Liver (tissue), 9 donors: Measurements from ENCODE around the gene GREB1. TPM values are rescaled to one million over a fixed set of nuclear protein-coding genes. Genes with fewer than 3 reads are reported as not detected.

Experiments used
- DNase-seq: peaks from one replicate; pipeline ENCODE4 v3.0.0-alpha.2; 2017; ENCODE audit warnings: low spot score
- H3K27ac ChIP-seq, 2 donors: one replicate each; pipeline ENCODE4 v1.7.0; 2013; ENCODE audit warnings: inconsistent platforms in 2 of 2, low read length in 2 of 2, control low read depth in 1 of 2, low read depth in 1 of 2, mild to moderate bottlenecking in 1 of 2
- H3K27me3 ChIP-seq, 4 donors: one replicate each; pipeline versions ENCODE4 v1.6.1 to v1.7.0; 2013; ENCODE audit warnings: low read length in 3 of 4, inconsistent platforms in 1 of 4, mild to moderate bottlenecking in 1 of 4, moderate library complexity in 1 of 4; ENCODE audit not compliant: control insufficient read depth in 4 of 4, insufficient read depth in 4 of 4
- H3K36me3 ChIP-seq, 4 donors: one replicate each; pipeline versions ENCODE4 v1.6.1 to v1.7.0; 2013; ENCODE audit warnings: low read length in 3 of 4, mild to moderate bottlenecking in 3 of 4, low read depth in 1 of 4, moderate library complexity in 1 of 4; ENCODE audit not compliant: control insufficient read depth in 4 of 4, insufficient read depth in 3 of 4
- H3K4me1 ChIP-seq, 4 donors: one replicate each; pipeline versions ENCODE4 v1.6.1 to v1.7.0; 2013; ENCODE audit warnings: low read length in 3 of 4, mild to moderate bottlenecking in 3 of 4, moderate library complexity in 1 of 4; ENCODE audit not compliant: control insufficient read depth in 4 of 4, insufficient read depth in 4 of 4
- H3K4me3 ChIP-seq, 3 donors: one replicate each; pipeline versions ENCODE4 v1.6.1 to v1.7.0; 2013; ENCODE audit warnings: low read length in 3 of 3, control low read depth in 1 of 3, low read depth in 1 of 3, mild to moderate bottlenecking in 1 of 3
- H3K9ac ChIP-seq, 2 donors: one replicate each; pipeline ENCODE4 v1.7.0; 2013; ENCODE audit warnings: low read length in 2 of 2, mild to moderate bottlenecking in 2 of 2, moderate library complexity in 2 of 2, control low read depth in 1 of 2, low read depth in 1 of 2
- H3K9me3 ChIP-seq, 4 donors: one replicate each; pipeline versions ENCODE4 v1.6.1 to v1.7.0; 2013; ENCODE audit warnings: low read length in 3 of 4; ENCODE audit not compliant: control insufficient read depth in 4 of 4
- EGR1 ChIP-seq, 2 donors: IDR thresholded peaks; 2 replicates each; pipeline ENCODE4 v1.6.1; 2016 to 2018; ENCODE audit warnings: antibody characterized with exemption in 2 of 2, low read depth in 2 of 2
- FOXA2 ChIP-seq: IDR thresholded peaks from 2 replicates; pipeline ENCODE4 v1.6.1; 2016; ENCODE audit warnings: antibody characterized with exemption
- GABPA ChIP-seq, 2 donors: IDR thresholded peaks in 1 of 2; conservative IDR thresholded peaks in 1 of 2; 2 replicates each; pipeline ENCODE4 v1.6.1; 2016; ENCODE audit warnings: antibody characterized with exemption in 2 of 2, mild to moderate bottlenecking in 1 of 2, moderate library complexity in 1 of 2
- HNF4G ChIP-seq: IDR thresholded peaks from 2 replicates; pipeline ENCODE4 v1.6.1; 2016; ENCODE audit warnings: antibody characterized with exemption
- JUND ChIP-seq, 2 donors: IDR thresholded peaks; 2 replicates each; pipeline ENCODE4 v1.6.1; 2016; ENCODE audit warnings: antibody characterized with exemption in 2 of 2
- NR2F2 ChIP-seq: IDR thresholded peaks from 2 replicates; pipeline ENCODE4 v1.6.1; 2016; ENCODE audit warnings: antibody characterized with exemption
- WGBS: extraction: QIAGEN DNeasy Blood & Tissue Kit; methylation state at CpG from one replicate; pipeline ENCODE4 v1.1.7; 2013; 5-methylcytosine and 5-hydroxymethylcytosine counted together
- polyA plus RNA-seq, 2 donors: library from polyadenylated mRNA; stranded (reverse) in 1 of 2; unstranded in 1 of 2; fragments of 200-250 nt in 1 of 2; fragments of >200 nt in 1 of 2; fragmentation: Nextera tagmentation in 1 of 2; extraction: Ambion mirVana in 1 of 2; gene quantifications; one replicate each; pipeline versions ENCODE4 v1.2.1 to v1.2.3, GENCODE V29; 2013 to 2015
- total RNA-seq, 2 donors: library from RNA; depleted of rRNA; stranded (reverse); fragments of >200 nt; gene quantifications; one replicate each; pipeline ENCODE4 v1.2.3, GENCODE V29; 2014
- TF ChIP-seq, protein P1 (sequence below): IDR thresholded peaks from 2 replicates; pipeline ENCODE4 v1.6.1; 2016; ENCODE audit warnings: antibody characterized with exemption
- TF ChIP-seq, protein P2 (sequence below): IDR thresholded peaks from 2 replicates; pipeline ENCODE4 v1.6.1; 2016; ENCODE audit warnings: antibody characterized with exemption
- TF ChIP-seq, protein P3 (sequence below): IDR thresholded peaks from 2 replicates; pipeline ENCODE4 v1.6.1; 2016; ENCODE audit warnings: antibody characterized with exemption
- TF ChIP-seq, protein P4 (sequence below): IDR thresholded peaks from 2 replicates; pipeline ENCODE4 v1.6.1; 2016; ENCODE audit warnings: antibody characterized with exemption, mild to moderate bottlenecking
- donor health status: healthy.
- donor health status: healthy.
- donor health status: healthy.
- donor health status: healthy.
- donor health status: healthy.

The GREB1 gene
- total and polyA plus RNA-seq, 4 donors, result 1.0 to 6.3 (median 3.6) TPM

DNA sequence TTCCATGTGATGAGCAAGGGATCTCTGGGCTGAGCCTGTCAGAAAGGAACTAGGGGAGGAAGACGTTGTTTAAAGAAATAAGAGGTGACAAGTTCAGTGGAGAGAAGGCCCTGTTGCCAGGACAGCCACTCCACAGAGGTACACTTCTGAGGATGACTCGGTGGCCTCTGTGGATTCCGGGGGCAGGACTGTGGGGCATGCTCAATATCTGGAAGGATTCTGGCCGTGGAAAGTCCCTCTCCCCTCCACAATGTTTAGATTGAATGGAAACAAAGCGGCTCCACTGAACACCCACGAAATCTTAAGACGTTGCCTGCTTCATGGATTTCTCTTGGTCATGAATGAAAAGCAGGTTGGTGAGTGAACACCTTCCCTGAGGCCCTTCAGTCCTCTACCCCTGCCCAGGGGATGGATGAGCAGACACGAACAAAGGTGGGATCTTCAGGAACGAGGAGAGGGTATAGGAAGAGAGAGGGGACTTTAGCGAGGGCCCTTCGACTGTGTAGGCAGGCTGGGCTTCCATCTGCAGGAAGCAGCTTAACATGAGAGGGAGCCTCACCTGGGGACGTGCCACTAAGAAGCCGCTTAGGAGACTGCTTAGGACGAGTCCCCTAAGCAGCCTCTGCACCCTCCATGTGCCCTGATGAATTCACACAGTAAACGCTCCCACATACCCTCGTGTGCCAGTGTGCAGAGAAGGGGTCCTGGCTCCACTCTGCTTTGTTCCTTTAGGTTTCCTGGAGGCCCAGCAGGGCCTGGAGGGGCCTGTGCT, 134.2 kb downstream of the GREB1 start:
- 75% methylated on average over 16 of the region's 16 CpGs for WGBS
- peaks cover 0 to 6% (median 0%) of the 10 kb centered on the region in 4 donors for H3K27me3 ChIP-seq
- no peak for TF ChIP-seq HNF4G
- no peak for TF ChIP-seq JUND (IDR thresholded peaks at IDR 0.05)
- TF ChIP-seq, protein P1, sequence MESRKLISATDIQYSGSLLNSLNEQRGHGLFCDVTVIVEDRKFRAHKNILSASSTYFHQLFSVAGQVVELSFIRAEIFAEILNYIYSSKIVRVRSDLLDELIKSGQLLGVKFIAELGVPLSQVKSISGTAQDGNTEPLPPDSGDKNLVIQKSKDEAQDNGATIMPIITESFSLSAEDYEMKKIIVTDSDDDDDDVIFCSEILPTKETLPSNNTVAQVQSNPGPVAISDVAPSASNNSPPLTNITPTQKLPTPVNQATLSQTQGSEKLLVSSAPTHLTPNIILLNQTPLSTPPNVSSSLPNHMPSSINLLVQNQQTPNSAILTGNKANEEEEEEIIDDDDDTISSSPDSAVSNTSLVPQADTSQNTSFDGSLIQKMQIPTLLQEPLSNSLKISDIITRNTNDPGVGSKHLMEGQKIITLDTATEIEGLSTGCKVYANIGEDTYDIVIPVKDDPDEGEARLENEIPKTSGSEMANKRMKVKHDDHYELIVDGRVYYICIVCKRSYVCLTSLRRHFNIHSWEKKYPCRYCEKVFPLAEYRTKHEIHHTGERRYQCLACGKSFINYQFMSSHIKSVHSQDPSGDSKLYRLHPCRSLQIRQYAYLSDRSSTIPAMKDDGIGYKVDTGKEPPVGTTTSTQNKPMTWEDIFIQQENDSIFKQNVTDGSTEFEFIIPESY, result no peak
- TF ChIP-seq, protein P2, sequence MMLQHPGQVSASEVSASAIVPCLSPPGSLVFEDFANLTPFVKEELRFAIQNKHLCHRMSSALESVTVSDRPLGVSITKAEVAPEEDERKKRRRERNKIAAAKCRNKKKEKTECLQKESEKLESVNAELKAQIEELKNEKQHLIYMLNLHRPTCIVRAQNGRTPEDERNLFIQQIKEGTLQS, result no peak

DNA sequence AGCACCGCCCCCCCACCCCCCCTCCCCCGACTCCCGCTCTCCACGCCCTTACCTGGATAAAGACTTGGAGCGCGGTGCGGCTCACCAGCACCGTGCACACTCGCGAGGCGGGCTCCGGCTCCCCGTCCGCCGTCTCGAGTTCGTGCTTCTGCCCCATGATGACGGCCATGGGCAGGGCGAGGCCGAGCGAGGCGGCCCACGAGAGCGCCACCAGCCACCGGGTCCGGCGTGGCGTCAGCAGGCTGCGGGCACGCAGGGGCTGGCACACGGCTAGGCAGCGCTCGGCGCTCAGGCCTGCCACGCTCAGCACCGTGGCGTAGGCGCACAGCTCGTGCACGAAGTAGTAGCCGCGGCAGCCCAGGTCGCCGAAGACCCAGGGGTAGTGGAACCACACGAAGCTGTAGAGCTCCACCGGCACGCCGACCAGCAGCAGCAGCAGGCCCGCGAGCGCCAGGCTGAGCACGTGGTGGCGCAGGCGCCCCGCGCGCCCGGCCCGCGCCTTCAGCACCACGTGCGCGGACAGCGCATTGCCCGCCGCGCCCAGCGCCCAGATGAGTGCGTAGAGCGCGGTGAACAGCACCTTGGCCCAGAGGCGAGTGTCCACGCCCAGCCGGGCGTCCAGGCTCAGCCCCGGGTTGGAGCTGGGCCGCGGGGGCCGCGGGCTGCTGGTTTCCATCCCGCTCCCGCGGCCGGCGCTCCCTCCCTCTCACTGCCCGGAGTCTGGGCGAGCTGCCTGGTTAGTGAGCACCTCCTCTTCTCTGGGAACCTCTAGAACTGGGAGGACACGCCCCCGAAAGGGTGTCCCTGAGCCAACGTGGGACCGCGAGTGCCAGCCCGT, 135.8 kb downstream of the GREB1 start, which contains the start of gene NTSR2:
Gene NTSR2 (minus strand): TSS at position 742 of the 838 bp plus-strand sequence. CDS start 66 bp downstream, at position 676.
- 23% methylated on average over 93 of the region's 93 CpGs for WGBS
- Histone ChIP-seq H3K9me3 (no peaks in the 10 kb centered on the region), H3K27me3 (peaks cover 0 to 6% (median 0%) of the 10 kb centered on the region in 4 donors), H3K9ac (no peak within 1 kb of the TSS), H3K36me3 (no peaks in the 10 kb centered on the region), H3K4me1 (peaks cover 0 to 6% (median 4%) of the 10 kb centered on the region in 4 donors), H3K27ac (no peak within 1 kb of the TSS), H3K4me3 (no peak within 1 kb of the TSS)
- TF ChIP-seq, protein P3, sequence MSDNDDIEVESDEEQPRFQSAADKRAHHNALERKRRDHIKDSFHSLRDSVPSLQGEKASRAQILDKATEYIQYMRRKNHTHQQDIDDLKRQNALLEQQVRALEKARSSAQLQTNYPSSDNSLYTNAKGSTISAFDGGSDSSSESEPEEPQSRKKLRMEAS, result no peak
- TF ChIP-seq, protein P4, sequence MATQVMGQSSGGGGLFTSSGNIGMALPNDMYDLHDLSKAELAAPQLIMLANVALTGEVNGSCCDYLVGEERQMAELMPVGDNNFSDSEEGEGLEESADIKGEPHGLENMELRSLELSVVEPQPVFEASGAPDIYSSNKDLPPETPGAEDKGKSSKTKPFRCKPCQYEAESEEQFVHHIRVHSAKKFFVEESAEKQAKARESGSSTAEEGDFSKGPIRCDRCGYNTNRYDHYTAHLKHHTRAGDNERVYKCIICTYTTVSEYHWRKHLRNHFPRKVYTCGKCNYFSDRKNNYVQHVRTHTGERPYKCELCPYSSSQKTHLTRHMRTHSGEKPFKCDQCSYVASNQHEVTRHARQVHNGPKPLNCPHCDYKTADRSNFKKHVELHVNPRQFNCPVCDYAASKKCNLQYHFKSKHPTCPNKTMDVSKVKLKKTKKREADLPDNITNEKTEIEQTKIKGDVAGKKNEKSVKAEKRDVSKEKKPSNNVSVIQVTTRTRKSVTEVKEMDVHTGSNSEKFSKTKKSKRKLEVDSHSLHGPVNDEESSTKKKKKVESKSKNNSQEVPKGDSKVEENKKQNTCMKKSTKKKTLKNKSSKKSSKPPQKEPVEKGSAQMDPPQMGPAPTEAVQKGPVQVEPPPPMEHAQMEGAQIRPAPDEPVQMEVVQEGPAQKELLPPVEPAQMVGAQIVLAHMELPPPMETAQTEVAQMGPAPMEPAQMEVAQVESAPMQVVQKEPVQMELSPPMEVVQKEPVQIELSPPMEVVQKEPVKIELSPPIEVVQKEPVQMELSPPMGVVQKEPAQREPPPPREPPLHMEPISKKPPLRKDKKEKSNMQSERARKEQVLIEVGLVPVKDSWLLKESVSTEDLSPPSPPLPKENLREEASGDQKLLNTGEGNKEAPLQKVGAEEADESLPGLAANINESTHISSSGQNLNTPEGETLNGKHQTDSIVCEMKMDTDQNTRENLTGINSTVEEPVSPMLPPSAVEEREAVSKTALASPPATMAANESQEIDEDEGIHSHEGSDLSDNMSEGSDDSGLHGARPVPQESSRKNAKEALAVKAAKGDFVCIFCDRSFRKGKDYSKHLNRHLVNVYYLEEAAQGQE, result peak; percentile 98
- no peak for TF ChIP-seq HNF4G
- TF ChIP-seq NR2F2, result no peak
- TF ChIP-seq GABPA (IDR thresholded peaks at IDR 0.05 in 1 of 2, conservative IDR thresholded peaks at IDR 0.05 in 1 of 2), result no peak
- TF ChIP-seq FOXA2, result no peak
- no peak for TF ChIP-seq EGR1 (IDR thresholded peaks at IDR 0.05; ENCODE audit: low read depth in 2 of 2)
- TF ChIP-seq, protein P1, result no peak
- DNase-seq, result peak; percentile 50

More for the DNA sequence above, 134.2 kb downstream of the GREB1 start:
- Histone ChIP-seq H3K9me3 (peaks cover 0 to 2% (median 0%) of the 10 kb centered on the region in 4 donors), H3K9ac (no peak overlapping the region), H3K36me3 (no peaks in the 10 kb centered on the region), H3K4me3 (no peak overlapping the region), H3K27ac (no peak overlapping the region), H3K4me1 (peaks cover 0 to 6% (median 4%) of the 10 kb centered on the region in 4 donors)
- no peak for DNase-seq
